ENCODE data around the gene LSM14B. TPM values are rescaled to one million over a fixed set of nuclear protein-coding genes. Genes with fewer than 3 reads are reported as not detected.

LSM14B gene
- total RNA-seq, 1 experiment from 2014 or later = 51.8 TPM

DNA sequence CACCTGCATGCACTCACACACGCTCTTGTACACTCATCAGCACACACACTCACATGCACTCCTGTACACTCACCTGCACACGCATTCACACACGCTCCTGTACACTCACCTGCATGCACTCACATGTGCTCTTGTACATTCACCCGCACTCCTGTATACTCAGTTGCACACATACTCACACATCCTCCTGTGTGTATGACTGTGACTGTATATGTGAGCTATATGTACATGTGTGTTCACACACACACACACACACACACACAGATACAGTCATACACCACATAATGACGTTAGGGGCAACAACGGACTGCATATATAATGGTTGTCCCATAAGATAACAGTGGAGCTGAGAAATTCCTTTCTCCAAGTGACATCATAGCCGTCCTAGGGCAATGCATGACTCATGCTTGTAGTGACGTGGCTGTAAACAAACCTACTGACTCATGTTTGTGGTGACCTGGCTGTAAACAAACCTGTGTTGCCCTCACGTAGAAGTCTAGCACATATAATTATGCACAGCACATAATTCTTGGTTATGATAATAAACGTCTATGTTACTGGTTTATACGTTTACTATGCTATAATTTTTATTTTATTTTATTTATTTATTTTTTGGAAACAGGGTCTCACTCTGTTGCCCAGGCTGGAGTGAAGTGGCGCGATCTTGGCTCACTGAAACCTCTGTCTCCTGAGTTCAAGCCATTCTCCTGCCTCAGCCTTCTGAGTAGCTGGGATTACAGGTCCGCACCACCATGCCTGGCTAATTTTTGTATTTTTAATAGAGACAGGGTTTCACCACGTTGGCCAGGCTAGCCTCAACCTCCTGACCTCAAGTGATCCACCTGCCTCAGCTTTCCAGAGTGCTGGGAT, 33.8 kb upstream of the LSM14B start:
- TF ChIP-seq, protein P1, sequence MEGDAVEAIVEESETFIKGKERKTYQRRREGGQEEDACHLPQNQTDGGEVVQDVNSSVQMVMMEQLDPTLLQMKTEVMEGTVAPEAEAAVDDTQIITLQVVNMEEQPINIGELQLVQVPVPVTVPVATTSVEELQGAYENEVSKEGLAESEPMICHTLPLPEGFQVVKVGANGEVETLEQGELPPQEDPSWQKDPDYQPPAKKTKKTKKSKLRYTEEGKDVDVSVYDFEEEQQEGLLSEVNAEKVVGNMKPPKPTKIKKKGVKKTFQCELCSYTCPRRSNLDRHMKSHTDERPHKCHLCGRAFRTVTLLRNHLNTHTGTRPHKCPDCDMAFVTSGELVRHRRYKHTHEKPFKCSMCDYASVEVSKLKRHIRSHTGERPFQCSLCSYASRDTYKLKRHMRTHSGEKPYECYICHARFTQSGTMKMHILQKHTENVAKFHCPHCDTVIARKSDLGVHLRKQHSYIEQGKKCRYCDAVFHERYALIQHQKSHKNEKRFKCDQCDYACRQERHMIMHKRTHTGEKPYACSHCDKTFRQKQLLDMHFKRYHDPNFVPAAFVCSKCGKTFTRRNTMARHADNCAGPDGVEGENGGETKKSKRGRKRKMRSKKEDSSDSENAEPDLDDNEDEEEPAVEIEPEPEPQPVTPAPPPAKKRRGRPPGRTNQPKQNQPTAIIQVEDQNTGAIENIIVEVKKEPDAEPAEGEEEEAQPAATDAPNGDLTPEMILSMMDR (conservative IDR thresholded peaks at IDR 0.05; ENCODE audit: low read depth, low read length) = no peak
- no peak for TF ChIP-seq EZH2 (IDR thresholded peaks at IDR 0.05; ENCODE audit: low read length, unreplicated experiment)
- no peak for TF ChIP-seq EZH2phosphoT487 (IDR thresholded peaks at IDR 0.05; ENCODE audit: borderline replicate concordance, low read length)

DNA sequence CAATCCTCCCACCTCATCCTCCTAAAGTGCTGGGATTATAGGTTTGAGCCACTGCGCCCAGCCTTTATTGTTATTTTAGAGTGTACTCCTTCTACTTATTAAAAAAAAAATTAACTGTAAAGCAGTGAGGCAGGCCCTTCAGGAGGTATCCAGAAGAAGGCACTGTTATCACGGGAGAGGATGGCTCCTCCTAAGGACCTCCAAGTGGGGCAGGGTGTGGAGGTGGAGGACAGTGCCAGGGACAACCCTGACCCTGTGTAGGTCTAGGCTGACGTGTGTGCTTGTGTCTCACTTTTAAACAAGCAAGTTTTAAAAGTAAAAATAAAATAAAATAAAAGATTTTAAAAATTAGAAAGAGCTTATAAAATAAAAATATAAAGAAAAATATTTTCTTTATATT, 32.9 kb upstream of the LSM14B start:
- H3K4me3 ChIP-seq (ENCODE audit: low read length) = no peak overlapping the region
- no peak for ATAC-seq
- TF ChIP-seq, protein P1 (conservative IDR thresholded peaks at IDR 0.05; ENCODE audit: low read depth, low read length) = no peak
- TF ChIP-seq EZH2 (IDR thresholded peaks at IDR 0.05; ENCODE audit: low read length, unreplicated experiment) = no peak
- no peak for TF ChIP-seq EZH2phosphoT487 (IDR thresholded peaks at IDR 0.05; ENCODE audit: borderline replicate concordance, low read length)
- H3K9me2 ChIP-seq (replicated peaks; ENCODE audit: low read length) = no peaks in the 10 kb centered on the region
- H3K36me3 ChIP-seq (ENCODE audit: low read depth, low read length) = no peaks in the 10 kb centered on the region
- no peak overlapping the region for H3K27ac ChIP-seq (ENCODE audit: low read length)
- H3K4me1 ChIP-seq (ENCODE audit: insufficient read depth, low read length) = peaks cover 10% of the 10 kb centered on the region
- no peak overlapping the region for H3K4me2 ChIP-seq (ENCODE audit: low read length)
- no peaks in the 10 kb centered on the region for H4K20me1 ChIP-seq (ENCODE audit: low read length)
- H3K9ac ChIP-seq (ENCODE audit: low read length) = no peak overlapping the region
- H3K9me3 ChIP-seq (ENCODE audit: low read length) = no peaks in the 10 kb centered on the region
- H2AFZ ChIP-seq (ENCODE audit: low read length) = no peak overlapping the region
- BruUV-seq (replicated peaks) = no TSS peak
- intact Hi-C loops (cut with micrococcal nuclease) = no loop called here
- H3K27me3 ChIP-seq (ENCODE audit: low read length) = 0 out of 2 replicates have a peak, but pooled peaks cover 13% of the 10 kb centered on the region
- CTCF ChIA-PET = no interaction called here
- no peaks in the 10 kb centered on the region for H3K79me2 ChIP-seq (ENCODE audit: low read length)
- no peak for DNase-seq
- POLR2A ChIA-PET (ENCODE audit: unreplicated experiment) = no interaction called here
- H3F3A ChIP-seq (ENCODE audit: low read length, unreplicated experiment) = no peaks in the 10 kb centered on the region

More for the DNA sequence above, 33.8 kb upstream of the LSM14B start:
- no peak overlapping the region for H2AFZ ChIP-seq (ENCODE audit: low read length)
- no peak overlapping the region for H3K4me2 ChIP-seq (ENCODE audit: low read length)
- H3K27me3 ChIP-seq (ENCODE audit: low read length) = 0 out of 2 replicates have a peak, but pooled peaks cover 13% of the 10 kb centered on the region
- H3K9me2 ChIP-seq (replicated peaks; ENCODE audit: low read length) = no peaks in the 10 kb centered on the region
- POLR2A ChIA-PET (ENCODE audit: unreplicated experiment) = no interaction called here
- no TSS peak for BruUV-seq (replicated peaks)
- ATAC-seq = peak; percentile 84
- H3K4me1 ChIP-seq (ENCODE audit: insufficient read depth, low read length) = peaks cover 10% of the 10 kb centered on the region
- H3K36me3 ChIP-seq (ENCODE audit: low read depth, low read length) = no peaks in the 10 kb centered on the region
- no peak overlapping the region for H3K4me3 ChIP-seq (ENCODE audit: low read length)
- DNase-seq = peak; percentile 98
- no peaks in the 10 kb centered on the region for H3K9me3 ChIP-seq (ENCODE audit: low read length)
- CTCF ChIA-PET = interaction anchor here (0.5 kb wide), 1 partner anchor 18 kb away, joined by 3 read pairs; no protein-coding TSS in a partner anchor
- H3F3A ChIP-seq (ENCODE audit: low read length, unreplicated experiment) = no peaks in the 10 kb centered on the region
- no peaks in the 10 kb centered on the region for H4K20me1 ChIP-seq (ENCODE audit: low read length)
- H3K27ac ChIP-seq (ENCODE audit: low read length) = no peak overlapping the region
- intact Hi-C loops (cut with micrococcal nuclease) = no loop called here
- H3K9ac ChIP-seq (ENCODE audit: low read length) = no peak overlapping the region
- H3K79me2 ChIP-seq (ENCODE audit: low read length) = no peaks in the 10 kb centered on the region
